Hepatocyte (in vitro differentiated cells): Measurements from ENCODE around the gene PAM. TPM values are rescaled to one million over a fixed set of nuclear protein-coding genes. Genes with fewer than 3 reads are reported as not detected.

Experiments used
- DNase-seq: peaks from one replicate; pipeline ENCODE4 v3.0.0-alpha.2; 2016; ENCODE audit warnings: low spot score
- H2AFZ ChIP-seq: fragments of 200-600 bp; sonication (generic); 2 replicates; pipeline ENCODE4 v1.6.0; 2016; ENCODE audit warnings: antibody characterized with exemption, mild to moderate bottlenecking
- H3K27ac ChIP-seq: fragments of 200-600 bp; sonication (generic); 2 replicates; pipeline ENCODE4 v1.5.1; 2016; ENCODE audit warnings: mild to moderate bottlenecking
- H3K27me3 ChIP-seq: fragments of 200-600 bp; sonication (generic); 2 replicates; pipeline ENCODE4 v1.6.1; 2016
- H3K36me3 ChIP-seq: fragments of 200-600 bp; sonication (generic); replicated peaks from 2 replicates; pipeline ENCODE4 v1.5.1; 2016; ENCODE audit warnings: low read depth; ENCODE audit not compliant: insufficient read depth
- H3K4me1 ChIP-seq: fragments of 200-600 bp; sonication (generic); 2 replicates; pipeline ENCODE4 v1.5.1; 2016; ENCODE audit warnings: mild to moderate bottlenecking, moderate library complexity; ENCODE audit not compliant: insufficient read depth
- H3K4me2 ChIP-seq: fragments of 200-600 bp; sonication (generic); 2 replicates; pipeline ENCODE4 v1.6.0; 2016
- H3K4me3 ChIP-seq: fragments of 200-600 bp; sonication (generic); 2 replicates; pipeline ENCODE4 v1.5.1; 2016; ENCODE audit warnings: mild to moderate bottlenecking
- H3K79me2 ChIP-seq: fragments of 200-600 bp; sonication (generic); 2 replicates; pipeline ENCODE4 v1.6.0; 2017; ENCODE audit warnings: mild to moderate bottlenecking
- H3K9me2 ChIP-seq: fragments of 200-600 bp; sonication (generic); replicated peaks from 2 replicates; pipeline ENCODE4 v1.6.0; 2017; ENCODE audit warnings: mild to moderate bottlenecking; ENCODE audit not compliant: insufficient read depth
- H3K9me3 ChIP-seq: fragments of 200-600 bp; sonication (generic); 2 replicates; pipeline ENCODE4 v1.5.1; 2016; ENCODE audit warnings: low read depth, mild to moderate bottlenecking
- H4K20me1 ChIP-seq: fragments of 200-600 bp; sonication (generic); 2 replicates; pipeline ENCODE4 v1.6.0; 2016; ENCODE audit warnings: mild to moderate bottlenecking; ENCODE audit not compliant: insufficient read depth, poor library complexity, severe bottlenecking
- CTCF ChIP-seq: fragments of 200-600 bp; sonication (generic); IDR thresholded peaks from 2 replicates; pipeline ENCODE4 v1.5.1; 2016; ENCODE audit warnings: antibody characterized with exemption, mild to moderate bottlenecking; ENCODE audit not compliant: poor library complexity
- EZH2 ChIP-seq: fragments of 200-600 bp; sonication (generic); IDR thresholded peaks from 2 replicates; pipeline ENCODE4 v1.6.1; 2016; ENCODE audit warnings: antibody characterized with exemption, mild to moderate bottlenecking, borderline replicate concordance
- EZH2phosphoT487 ChIP-seq: fragments of 200-600 bp; sonication (generic); IDR thresholded peaks from one replicate; pipeline ENCODE4 v1.6.1; 2018; ENCODE audit warnings: antibody characterized with exemption, mild to moderate bottlenecking, low read depth, moderate library complexity; ENCODE audit not compliant: unreplicated experiment, severe bottlenecking
- WGBS: methylation state at CpG from one replicate; pipeline ENCODE4 v1.1.6; 2016; ENCODE audit warnings: low lambda C conversion rate; ENCODE audit errors: missing lambda C conversion rate; 5-methylcytosine and 5-hydroxymethylcytosine counted together
- polyA plus RNA-seq: library from polyadenylated mRNA; unstranded; fragments of >200 nt; fragmentation: Nextera tagmentation; extraction: Ambion mirVana; gene quantifications from 2 replicates; pipeline ENCODE4 v1.2.1, GENCODE V29; 2016
- total RNA-seq: library from RNA; depleted of rRNA; stranded (reverse); fragments of >200 nt; gene quantifications from 2 replicates; pipeline ENCODE4 v1.2.3, GENCODE V29; 2014

The PAM gene
- total and polyA plus RNA-seq, 2 experiments from 2014 or later: 118 to 158 TPM

- H3K9me2 ChIP-seq: no peaks in the 10 kb centered on the region
- H3K4me1 ChIP-seq: no peaks in the 10 kb centered on the region
- H3K4me2 ChIP-seq: no peak overlapping the region
- H4K20me1 ChIP-seq: no peaks in the 10 kb centered on the region
- WGBS: 65% methylated on average over 3 of the region's 3 CpGs
- H3K9me3 ChIP-seq: no peaks in the 10 kb centered on the region
- H3K27ac ChIP-seq: no peak overlapping the region
- H3K27me3 ChIP-seq: no peaks in the 10 kb centered on the region
- no peaks in the 10 kb centered on the region for H3K36me3 ChIP-seq
- no peaks in the 10 kb centered on the region for H3K79me2 ChIP-seq
- no peak overlapping the region for H2AFZ ChIP-seq
- TF ChIP-seq EZH2 (no peak), CTCF (no peak), EZH2phosphoT487 (no peak)
- no peak for DNase-seq
- no peak overlapping the region for H3K4me3 ChIP-seq
Measured at GRCh38 chr5:102891175-102891574, 136.1 kb downstream of the PAM start.

- no peak overlapping the region for H2AFZ ChIP-seq
- no peaks in the 10 kb centered on the region for H3K27me3 ChIP-seq
- no peak for DNase-seq
- H3K27ac ChIP-seq: no peak overlapping the region
- TF ChIP-seq EZH2phosphoT487: no peak
- WGBS: 90% methylated on average over 3 of the region's 3 CpGs
- H3K36me3 ChIP-seq: no peaks in the 10 kb centered on the region
- no peaks in the 10 kb centered on the region for H3K79me2 ChIP-seq
- no peaks in the 10 kb centered on the region for H3K9me2 ChIP-seq
- H3K4me2 ChIP-seq: no peak overlapping the region
- no peaks in the 10 kb centered on the region for H3K4me1 ChIP-seq
- no peak overlapping the region for H3K4me3 ChIP-seq
- H3K9me3 ChIP-seq: no peaks in the 10 kb centered on the region
- no peaks in the 10 kb centered on the region for H4K20me1 ChIP-seq
Measured at GRCh38 chr5:102893942-102894341, 138.8 kb downstream of the PAM start.

- no peak for DNase-seq
- no peaks in the 10 kb centered on the region for H3K27me3 ChIP-seq
- TF ChIP-seq EZH2phosphoT487: no peak
- TF ChIP-seq CTCF: no peak
- TF ChIP-seq EZH2: no peak
- H2AFZ ChIP-seq: no peak overlapping the region
- H3K9me3 ChIP-seq: no peaks in the 10 kb centered on the region
- H3K4me1 ChIP-seq: no peaks in the 10 kb centered on the region
- no peaks in the 10 kb centered on the region for H4K20me1 ChIP-seq
- H3K9me2 ChIP-seq: no peaks in the 10 kb centered on the region
- no peak overlapping the region for H3K4me2 ChIP-seq
- no peak overlapping the region for H3K4me3 ChIP-seq
- no peaks in the 10 kb centered on the region for H3K36me3 ChIP-seq
- H3K27ac ChIP-seq: no peak overlapping the region
- no peaks in the 10 kb centered on the region for H3K79me2 ChIP-seq
Measured at GRCh38 chr5:102895234-102895633, 140.1 kb downstream of the PAM start.

- no peaks in the 10 kb centered on the region for H3K9me2 ChIP-seq
- no peak overlapping the region for H3K27ac ChIP-seq
- no peaks in the 10 kb centered on the region for H3K4me1 ChIP-seq
- no peak for DNase-seq
- no peaks in the 10 kb centered on the region for H3K9me3 ChIP-seq
- H4K20me1 ChIP-seq: no peaks in the 10 kb centered on the region
- no peaks in the 10 kb centered on the region for H3K79me2 ChIP-seq
- no peaks in the 10 kb centered on the region for H3K27me3 ChIP-seq
- H2AFZ ChIP-seq: no peak overlapping the region
- H3K4me2 ChIP-seq: no peak overlapping the region
- no peak overlapping the region for H3K4me3 ChIP-seq
- TF ChIP-seq CTCF: no peak
- no peak for TF ChIP-seq EZH2
- no peak for TF ChIP-seq EZH2phosphoT487
- 95% methylated on average over 6 of the region's 6 CpGs for WGBS
- no peaks in the 10 kb centered on the region for H3K36me3 ChIP-seq
Measured at GRCh38 chr5:102895976-102896375, 140.9 kb downstream of the PAM start.
